GM19043 (cell line): ENCODE results near the gene PRPF8.
"Not testable (repeated sequence)": the region's sequence is repeated elsewhere in the genome, so short reads cannot be mapped to it uniquely, and the experiment has no call there.

Source experiments
- ATAC-seq: cut with Tn5 transposase; IDR thresholded peaks from one replicate; pipeline ENCODE4 v1.9.1; 2021; ENCODE audit warnings: low read depth; ENCODE audit not compliant: unreplicated experiment

PRPF8 gene

GRCh38 chr17:1684378-1685189 is at the start of gene PRPF8:
Gene PRPF8 (minus strand): TSS chr17:1684867. CDS start chr17:1684571, 296 bp downstream.
- ATAC-seq = peak; percentile 96

- no peak for ATAC-seq
Observed at GRCh38 chr17:1733759-1734158, 49.1 kb upstream of the PRPF8 start.

- no peak for ATAC-seq
Observed at GRCh38 chr17:1732833-1733321, 48.2 kb upstream of the PRPF8 start.

- ATAC-seq = no peak
Observed at GRCh38 chr17:1732241-1732832, 47.7 kb upstream of the PRPF8 start.

GRCh38 chr17:1731194-1731506 is 46.5 kb upstream of the PRPF8 start:
- no peak for ATAC-seq

- ATAC-seq = no peak
Observed at GRCh38 chr17:1730326-1731193, 45.9 kb upstream of the PRPF8 start.

GRCh38 chr17:1729966-1730325 is 45.3 kb upstream of the PRPF8 start:
- no peak for ATAC-seq

GRCh38 chr17:1727876-1728630 is 43.4 kb upstream of the PRPF8 start:
- no peak for ATAC-seq

GRCh38 chr17:1727258-1727789 is 42.7 kb upstream of the PRPF8 start:
- ATAC-seq = no peak

GRCh38 chr17:1726626-1727257 is 42.1 kb upstream of the PRPF8 start:
- no peak for ATAC-seq

- ATAC-seq = no peak
Observed at GRCh38 chr17:1725642-1726511, 41.2 kb upstream of the PRPF8 start.

GRCh38 chr17:1724869-1725641 is 40.4 kb upstream of the PRPF8 start:
- ATAC-seq = no peak

GRCh38 chr17:1724351-1724868 is 39.7 kb upstream of the PRPF8 start, which contains the start of gene WDR81:
Gene WDR81 (plus strand): TSS chr17:1724704. CDS start chr17:1724960, 256 bp downstream.
- no peak for ATAC-seq

GRCh38 chr17:1722022-1722421 is 37.4 kb upstream of the PRPF8 start:
- not testable (repeated sequence) for ATAC-seq

GRCh38 chr17:1720856-1721386 is 36.3 kb upstream of the PRPF8 start:
- no peak for ATAC-seq

- ATAC-seq = no peak
Observed at GRCh38 chr17:1718362-1719165, 33.9 kb upstream of the PRPF8 start.
